OCI-LY7 (cell line): ENCODE data around the gene IRF2. TPM values are rescaled to one million over a fixed set of nuclear protein-coding genes. Genes with fewer than 3 reads are reported as not detected.

ENCODE experiments used
- BruUV-seq: library from RNA; stranded (reverse); fragments of 400-500 nt; replicated peaks from 2 replicates; lab custom pipeline; 2021; lab: Mats Ljungman, UMichigan
- CTCF ChIA-PET: fragments of 300-600 bp; sonication (Branson Sonifier 250); formaldehyde crosslinking; loops from one replicate; lab custom pipeline; 2022; ENCODE audit warnings: antibody characterized with exemption; ENCODE audit not compliant: unreplicated experiment; lab: Charles Lee
- POLR2A ChIA-PET: fragments of 300-600 bp; sonication (Branson Sonifier 250); formaldehyde crosslinking; loops from one replicate; lab custom pipeline; 2022; ENCODE audit warnings: antibody characterized with exemption; lab: Charles Lee
- DNase-seq: peaks from one replicate; pipeline ENCODE4 v3.0.0-alpha.2; 2015; ENCODE audit warnings: low spot score
- H2AFZ ChIP-seq: fragments of 200-600 bp; sonication (generic), shearing (Covaris generic); 2 replicates; pipeline ENCODE4 v1.6.1; 2014; ENCODE audit warnings: mild to moderate bottlenecking, antibody characterized with exemption, low read length, moderate library complexity
- H3K27ac ChIP-seq: fragments of 200-600 bp; sonication (generic); 2 replicates; pipeline ENCODE4 v1.5.1; 2014; ENCODE audit warnings: mixed run types, low read depth, mild to moderate bottlenecking, moderate library complexity, low read length, inconsistent platforms; ENCODE audit not compliant: poor library complexity, severe bottlenecking
- H3K36me3 ChIP-seq: fragments of 200-600 bp; sonication (generic); 2 replicates; pipeline ENCODE4 v1.6.1; 2014; ENCODE audit warnings: mild to moderate bottlenecking, antibody characterized with exemption, low read length, moderate library complexity, mixed read lengths; ENCODE audit not compliant: insufficient read depth
- H3K4me1 ChIP-seq: fragments of 200-600 bp; sonication (generic); 2 replicates; pipeline ENCODE4 v1.5.1; 2014; ENCODE audit warnings: mild to moderate bottlenecking, low read length; ENCODE audit not compliant: insufficient read depth, poor library complexity, severe bottlenecking
- H3K4me2 ChIP-seq: fragments of 200-600 bp; sonication (generic); 2 replicates; pipeline ENCODE4 v1.6.1; 2014; ENCODE audit warnings: mild to moderate bottlenecking, low read length
- H3K4me3 ChIP-seq: fragments of 200-600 bp; sonication (generic); 2 replicates; pipeline ENCODE4 v1.5.1; 2014; ENCODE audit warnings: mild to moderate bottlenecking, low read depth, low read length; ENCODE audit not compliant: poor library complexity, severe bottlenecking
- H3K79me2 ChIP-seq: fragments of 200-600 bp; sonication (generic); 2 replicates; pipeline ENCODE4 v1.6.1; 2016; ENCODE audit warnings: low read depth, mild to moderate bottlenecking, low read length, moderate library complexity, mixed read lengths; ENCODE audit not compliant: insufficient read depth
- H3K9me2 ChIP-seq: fragments of 200-600 bp; sonication (generic); 2 replicates; pipeline ENCODE4 v1.6.1; 2016; ENCODE audit warnings: mild to moderate bottlenecking, low read length, mixed read lengths; ENCODE audit not compliant: insufficient read depth
- H3K9me3 ChIP-seq: fragments of 200-600 bp; sonication (generic); 2 replicates; pipeline ENCODE4 v1.6.1; 2014; ENCODE audit warnings: mild to moderate bottlenecking, mixed run types, low read length, mixed read lengths
- H4K20me1 ChIP-seq: fragments of 200-600 bp; sonication (generic); 2 replicates; pipeline ENCODE4 v1.6.1; 2014; ENCODE audit warnings: mild to moderate bottlenecking, antibody characterized with exemption, low read length, moderate library complexity, mixed read lengths; ENCODE audit not compliant: insufficient read depth
- EZH2phosphoT487 ChIP-seq: fragments of 200-600 bp; sonication (generic); IDR thresholded peaks from 2 replicates; pipeline ENCODE4 v1.6.1; 2018; ENCODE audit warnings: low read depth, borderline replicate concordance, mild to moderate bottlenecking, mixed run types, antibody characterized with exemption, low read length, moderate library complexity, mixed read lengths
- intact Hi-C: fragments of 100-400 bp; cut with micrococcal nuclease; formaldehyde crosslinking; loops from one replicate; pipeline ENCODE4 v1.10.0; 2022; ENCODE audit not compliant: unreplicated experiment
- total RNA-seq, 2 experiments: library from RNA; depleted of rRNA in 1 of 2; stranded (reverse); fragments of >200 nt in 1 of 2; shearing (Covaris generic) in 1 of 2; gene quantifications; 2 replicates each; pipeline ENCODE4 v1.2.3, GENCODE V29; 2014 to 2022
- TF ChIP-seq, protein P1 (sequence below): fragments of 200-600 bp; sonication (generic); conservative IDR thresholded peaks from 2 replicates; pipeline ENCODE4 v1.5.1; 2014; ENCODE audit warnings: mild to moderate bottlenecking, antibody characterized with exemption, low read length, moderate library complexity, mixed read lengths

The IRF2 gene
- total RNA-seq, 2 experiments from 2014 or later: 32.3 to 37.8 TPM

DNA sequence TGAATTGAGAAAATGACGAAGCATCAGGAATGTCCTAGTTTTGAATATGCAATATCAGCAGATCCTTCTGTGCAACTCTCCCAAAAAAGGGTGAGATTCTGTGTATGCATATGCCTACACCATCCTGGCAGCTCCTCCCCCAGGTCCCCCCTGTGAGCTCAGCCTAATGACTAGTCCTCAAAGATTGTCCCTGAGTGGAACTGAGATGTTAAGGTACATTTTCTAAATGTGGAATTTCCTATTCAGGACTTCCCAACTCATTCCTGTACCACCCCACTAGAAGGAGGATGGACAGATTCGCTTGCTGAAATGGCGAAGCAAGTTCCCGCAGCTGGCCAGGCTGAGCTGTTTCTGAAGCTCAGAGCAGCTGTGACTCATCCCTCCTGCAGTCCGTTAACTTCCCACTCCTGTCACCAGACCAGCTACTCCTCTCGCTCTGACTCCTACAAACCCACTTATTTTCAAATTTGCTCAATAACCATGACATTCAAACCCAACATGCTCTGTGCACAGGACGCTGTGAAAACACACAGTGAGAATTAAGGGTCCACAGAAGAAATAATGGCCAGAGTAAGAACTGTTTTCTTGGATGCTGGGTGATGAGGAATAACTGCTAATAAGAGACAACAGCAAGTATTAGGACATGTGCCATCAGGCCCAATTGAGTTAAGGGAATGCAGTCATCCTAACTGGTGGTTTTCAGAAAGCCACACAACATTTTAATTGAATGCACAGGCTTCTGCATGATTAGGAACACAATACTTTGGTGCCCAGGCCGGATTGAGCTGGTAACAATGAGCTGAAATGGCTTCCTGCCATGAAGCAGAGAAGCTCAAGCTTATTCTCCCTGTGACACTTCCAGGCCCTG, 40.0 kb upstream of the IRF2 start:
- ChIA-PET CTCF (interaction anchor here (0.5 kb wide), 1 partner anchor 72 kb away, joined by 5 read pairs; no protein-coding TSS in a partner anchor), POLR2A (interaction anchor here (0.6 to 2.8 kb wide), 10 partner anchors 10 to 135 kb away, joined by 3 to 36 read pairs (median 3); partner anchors contain the start of gene CASP3)
- H3K27ac ChIP-seq: no peak overlapping the region
- no peak for DNase-seq
- H3K79me2 ChIP-seq: no peaks in the 10 kb centered on the region
- peaks cover 9% of the 10 kb centered on the region for H3K4me1 ChIP-seq
- H3K4me2 ChIP-seq: no peak overlapping the region
- intact Hi-C loops: no loop called here
- no peaks in the 10 kb centered on the region for H3K9me2 ChIP-seq
- H2AFZ ChIP-seq: peak overlapping the region; percentile 58; the same call in 1 of the 2 replicates
- no peak overlapping the region for H3K4me3 ChIP-seq
- H4K20me1 ChIP-seq: no peaks in the 10 kb centered on the region
- H3K36me3 ChIP-seq: no peaks in the 10 kb centered on the region; the same call in 1 of the 2 replicates
- no peak for TF ChIP-seq EZH2phosphoT487
- TF ChIP-seq, protein P1, sequence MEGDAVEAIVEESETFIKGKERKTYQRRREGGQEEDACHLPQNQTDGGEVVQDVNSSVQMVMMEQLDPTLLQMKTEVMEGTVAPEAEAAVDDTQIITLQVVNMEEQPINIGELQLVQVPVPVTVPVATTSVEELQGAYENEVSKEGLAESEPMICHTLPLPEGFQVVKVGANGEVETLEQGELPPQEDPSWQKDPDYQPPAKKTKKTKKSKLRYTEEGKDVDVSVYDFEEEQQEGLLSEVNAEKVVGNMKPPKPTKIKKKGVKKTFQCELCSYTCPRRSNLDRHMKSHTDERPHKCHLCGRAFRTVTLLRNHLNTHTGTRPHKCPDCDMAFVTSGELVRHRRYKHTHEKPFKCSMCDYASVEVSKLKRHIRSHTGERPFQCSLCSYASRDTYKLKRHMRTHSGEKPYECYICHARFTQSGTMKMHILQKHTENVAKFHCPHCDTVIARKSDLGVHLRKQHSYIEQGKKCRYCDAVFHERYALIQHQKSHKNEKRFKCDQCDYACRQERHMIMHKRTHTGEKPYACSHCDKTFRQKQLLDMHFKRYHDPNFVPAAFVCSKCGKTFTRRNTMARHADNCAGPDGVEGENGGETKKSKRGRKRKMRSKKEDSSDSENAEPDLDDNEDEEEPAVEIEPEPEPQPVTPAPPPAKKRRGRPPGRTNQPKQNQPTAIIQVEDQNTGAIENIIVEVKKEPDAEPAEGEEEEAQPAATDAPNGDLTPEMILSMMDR: no peak
- H3K9me3 ChIP-seq: peaks cover 8% of the 10 kb centered on the region; the same call in 1 of the 2 replicates
- BruUV-seq: no TSS peak

DNA sequence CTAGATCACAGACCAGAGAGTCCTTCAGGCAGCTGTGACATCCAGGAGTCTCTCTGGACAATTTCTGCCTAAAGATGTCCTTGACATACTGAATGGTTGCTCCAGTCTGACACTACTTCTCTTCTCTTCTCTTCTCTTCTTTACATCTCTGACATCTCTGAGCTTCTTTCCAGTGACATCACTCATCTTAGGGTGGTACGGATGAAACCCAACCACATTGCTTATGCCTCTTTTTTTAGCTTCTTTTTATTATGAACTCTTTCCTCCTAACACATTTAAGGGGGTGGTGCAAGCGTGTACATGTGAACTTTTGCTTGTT, 39.4 kb upstream of the IRF2 start:
- no peak overlapping the region for H3K4me3 ChIP-seq
- H3K4me1 ChIP-seq: peaks cover 9% of the 10 kb centered on the region
- ChIA-PET POLR2A (interaction anchor here (0.6 to 1.6 kb wide), 9 partner anchors 10 to 170 kb away, joined by 3 to 5 read pairs (median 3); no protein-coding TSS in a partner anchor), CTCF (no interaction called here)
- no TSS peak for BruUV-seq
- H3K79me2 ChIP-seq: no peaks in the 10 kb centered on the region
- intact Hi-C loops: no loop called here
- no peak overlapping the region for H3K27ac ChIP-seq
- no peaks in the 10 kb centered on the region for H3K9me2 ChIP-seq
- no peaks in the 10 kb centered on the region for H4K20me1 ChIP-seq
- TF ChIP-seq, protein P1: no peak
- TF ChIP-seq EZH2phosphoT487: no peak
- H3K4me2 ChIP-seq: no peak overlapping the region
- no peak for DNase-seq
- H2AFZ ChIP-seq: no peak overlapping the region; the same call in 1 of the 2 replicates
- H3K9me3 ChIP-seq: peaks cover 4% of the 10 kb centered on the region; the same call in 1 of the 2 replicates
- no peaks in the 10 kb centered on the region; the same call in 1 of the 2 replicates for H3K36me3 ChIP-seq
